Calu3 (cell line): ENCODE results near the gene ANKRD35. TPM values are rescaled to one million over a fixed set of nuclear protein-coding genes. Genes with fewer than 3 reads are reported as not detected.
"Not testable (repeated sequence)": the region's sequence is repeated elsewhere in the genome, so short reads cannot be mapped to it uniquely, and the experiment has no call there.

ENCODE experiments used
- BruUV-seq: library from RNA; stranded (reverse); fragments of 400-500 nt; replicated peaks from 2 replicates; lab custom pipeline; 2021; lab: Mats Ljungman, UMichigan
- CTCF ChIA-PET: fragments of 300-600 bp; sonication (Branson Sonifier 250); formaldehyde crosslinking; loops from one replicate; lab custom pipeline; 2022; ENCODE audit warnings: antibody characterized with exemption; lab: Charles Lee
- DNase-seq: peaks from one replicate; pipeline ENCODE4 v3.0.0; 2022
- H3K27ac Mint-ChIP-seq: one replicate; pipeline ENCODE4 v1.8.0; 2022; ENCODE audit warnings: mixed read lengths; ENCODE audit not compliant: unreplicated experiment
- H3K27me3 Mint-ChIP-seq: one replicate; pipeline ENCODE4 v1.8.0; 2022; ENCODE audit warnings: mixed read lengths; ENCODE audit not compliant: unreplicated experiment
- H3K36me3 Mint-ChIP-seq: one replicate; pipeline ENCODE4 v1.8.0; 2022; ENCODE audit warnings: mild to moderate bottlenecking, moderate library complexity, mixed read lengths; ENCODE audit not compliant: insufficient read depth, unreplicated experiment
- H3K4me1 Mint-ChIP-seq: one replicate; pipeline ENCODE4 v1.8.0; 2022; ENCODE audit warnings: mild to moderate bottlenecking, low read depth, mixed read lengths; ENCODE audit not compliant: unreplicated experiment
- H3K4me3 Mint-ChIP-seq: one replicate; pipeline ENCODE4 v1.8.0; 2022; ENCODE audit warnings: mild to moderate bottlenecking, low read depth, moderate library complexity, mixed read lengths; ENCODE audit not compliant: unreplicated experiment
- H3K9me3 Mint-ChIP-seq: one replicate; pipeline ENCODE4 v1.8.0; 2022; ENCODE audit warnings: low read depth, mixed read lengths; ENCODE audit not compliant: unreplicated experiment
- CTCF ChIP-seq: fragments of 200-600 bp; IDR thresholded peaks from one replicate; pipeline ENCODE4 v1.8.0; 2022; ENCODE audit warnings: antibody characterized with exemption; ENCODE audit not compliant: unreplicated experiment
- intact Hi-C: fragments of 100-400 bp; cut with micrococcal nuclease; formaldehyde crosslinking; loops from one replicate; pipeline ENCODE4 v1.10.0; 2022; ENCODE audit not compliant: unreplicated experiment
- total RNA-seq: library from RNA; stranded (reverse); gene quantifications from 2 replicates; pipeline ENCODE4 v1.2.3, GENCODE V29; 2022

The ANKRD35 gene
- total RNA-seq, 1 experiment from 2014 or later, result not detected

- peaks cover 21% of the 10 kb centered on the region for H3K36me3 Mint-ChIP-seq
- CTCF ChIA-PET, result no interaction called here
- H3K4me3 Mint-ChIP-seq, result no peak overlapping the region
- intact Hi-C loops, result no loop called here
- H3K27ac Mint-ChIP-seq, result no peak overlapping the region
- no peaks in the 10 kb centered on the region for H3K9me3 Mint-ChIP-seq
- no peaks in the 10 kb centered on the region for H3K27me3 Mint-ChIP-seq
- no TSS peak for BruUV-seq
- no peaks in the 10 kb centered on the region for H3K4me1 Mint-ChIP-seq
- TF ChIP-seq CTCF, result no peak
- DNase-seq, result no peak
Measured at GRCh38 chr1:145843031-145843430, 42.6 kb downstream of the ANKRD35 start.

- no TSS peak for BruUV-seq
- peaks cover 38% of the 10 kb centered on the region for H3K36me3 Mint-ChIP-seq
- no peaks in the 10 kb centered on the region for H3K4me1 Mint-ChIP-seq
- intact Hi-C loops, result no loop called here
- no peaks in the 10 kb centered on the region for H3K27me3 Mint-ChIP-seq
- no peak for TF ChIP-seq CTCF
- no peak overlapping the region for H3K27ac Mint-ChIP-seq
- H3K4me3 Mint-ChIP-seq, result no peak overlapping the region
- no peaks in the 10 kb centered on the region for H3K9me3 Mint-ChIP-seq
- CTCF ChIA-PET, result no interaction called here
- no peak for DNase-seq
Measured at GRCh38 chr1:145837656-145838055, 48.0 kb downstream of the ANKRD35 start.

- H3K4me3 Mint-ChIP-seq, H3K27ac Mint-ChIP-seq, BruUV-seq, CTCF ChIA-PET, intact Hi-C loops, H3K27me3 Mint-ChIP-seq, H3K9me3 Mint-ChIP-seq, H3K4me1 Mint-ChIP-seq, DNase-seq: not testable (repeated sequence)
- H3K36me3 Mint-ChIP-seq, result peaks cover 31% of the 10 kb centered on the region
Measured at GRCh38 chr1:145830810-145831209, 54.9 kb downstream of the ANKRD35 start.

- Mint-ChIP-seq H3K27me3 (no peaks in the 10 kb centered on the region), H3K4me3 (no peak overlapping the region), H3K9me3 (no peaks in the 10 kb centered on the region), H3K4me1 (no peaks in the 10 kb centered on the region), H3K36me3 (peaks cover 40% of the 10 kb centered on the region), H3K27ac (no peak overlapping the region)
- intact Hi-C loops, result loop anchor here (10.0 kb wide), 1 partner anchor 94 kb away; no protein-coding TSS in a partner anchor
- TF ChIP-seq CTCF, result no peak
- CTCF ChIA-PET, result no interaction called here
- no peak for DNase-seq
- BruUV-seq, result no TSS peak
Measured at GRCh38 chr1:145828367-145829026, 57.2 kb downstream of the ANKRD35 start.

- no peaks in the 10 kb centered on the region for H3K4me1 Mint-ChIP-seq
- H3K9me3 Mint-ChIP-seq, result no peaks in the 10 kb centered on the region
- TF ChIP-seq CTCF, result no peak
- H3K27ac Mint-ChIP-seq, result no peak overlapping the region
- intact Hi-C loops, result loop anchor here (10.0 kb wide), 1 partner anchor 93 kb away; no protein-coding TSS in a partner anchor
- no peaks in the 10 kb centered on the region for H3K27me3 Mint-ChIP-seq
- no peak overlapping the region for H3K4me3 Mint-ChIP-seq
- no peak for DNase-seq
- H3K36me3 Mint-ChIP-seq, result peaks cover 45% of the 10 kb centered on the region
- CTCF ChIA-PET, result no interaction called here
- no TSS peak for BruUV-seq
Measured at GRCh38 chr1:145827966-145828365, 57.7 kb downstream of the ANKRD35 start.
